ENCODE data around the gene RELT.

RELT gene

GRCh38 chr11:73348838-73349237 lies 27.4 kb upstream of the RELT start:
- DNase-seq = no peak

DNA sequence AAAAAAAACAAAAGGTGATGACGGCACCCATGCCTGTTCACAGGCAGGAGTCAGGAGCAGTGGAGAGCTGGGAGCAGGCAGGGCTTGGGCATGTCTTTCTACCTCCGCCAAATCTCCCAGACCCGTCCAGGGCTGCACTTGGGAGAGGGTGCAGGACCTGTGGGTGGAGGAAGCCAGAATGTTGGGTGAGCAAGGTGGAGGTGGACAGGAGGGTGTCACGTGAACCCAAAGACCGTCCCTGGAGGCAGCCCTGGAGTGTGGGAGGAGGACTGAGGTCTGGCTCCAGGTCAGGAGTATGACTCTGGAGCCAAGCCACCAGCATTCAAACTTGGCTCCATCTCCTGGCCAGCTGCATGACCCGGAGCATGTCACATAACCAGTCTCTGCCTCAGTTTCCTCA lies 26.6 kb upstream of the RELT start:
- DNase-seq = no peak

DNA sequence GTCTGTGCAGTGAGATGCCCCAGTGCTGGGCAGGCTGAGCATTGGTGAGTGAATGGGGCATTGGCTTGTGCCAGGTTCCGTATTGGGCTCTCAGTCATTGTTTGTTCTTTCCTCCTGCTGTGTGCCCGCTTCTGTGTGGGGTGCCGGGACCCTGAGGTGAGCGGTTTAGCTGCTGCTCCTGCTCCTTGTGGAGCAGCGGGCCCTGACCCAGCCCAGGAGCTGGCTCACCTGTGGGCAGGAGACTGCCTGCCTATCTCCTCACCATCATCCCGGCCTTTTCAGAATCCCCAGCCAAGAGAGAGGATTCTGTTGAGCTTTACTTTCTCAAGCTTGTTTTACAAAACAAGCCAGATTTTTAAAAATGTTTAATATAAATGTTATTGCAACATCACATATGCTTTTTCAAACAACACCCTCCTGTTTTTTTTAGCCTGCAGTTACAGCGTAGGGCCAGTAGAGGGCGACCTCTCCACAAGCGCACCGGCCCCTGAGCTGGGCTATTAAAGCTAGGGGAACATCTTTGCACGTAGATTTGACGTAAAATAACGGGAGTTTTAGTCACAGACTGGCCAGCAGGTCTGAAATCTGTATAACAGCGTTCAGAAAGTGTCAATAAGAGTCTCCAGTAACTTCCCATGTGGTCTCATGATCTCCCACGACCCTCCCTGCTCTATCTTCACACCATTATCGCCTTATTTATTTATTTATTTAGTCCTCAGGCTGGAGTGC lies 25.1 kb upstream of the RELT start:
- peak; percentile 44 for DNase-seq

DNA sequence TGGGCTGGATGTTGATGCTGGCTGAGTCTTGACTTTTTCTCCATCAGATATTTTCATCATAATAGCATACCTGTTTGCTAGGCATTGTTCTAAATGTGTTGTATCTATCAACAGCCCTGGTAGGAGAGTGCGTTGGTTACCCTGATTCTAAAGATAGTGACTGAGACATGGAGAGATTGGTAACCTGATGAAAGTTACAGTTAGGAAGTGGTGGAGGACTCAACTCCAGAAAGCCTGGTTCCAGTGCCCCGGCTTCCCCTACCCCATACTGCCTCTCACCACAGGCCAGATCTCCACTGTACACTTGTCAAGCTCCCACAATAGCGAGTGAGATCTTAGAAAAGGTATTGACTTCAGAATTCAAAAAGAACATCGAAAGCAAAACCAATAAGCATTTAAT lies 22.8 kb upstream of the RELT start:
- no peak for DNase-seq

DNA sequence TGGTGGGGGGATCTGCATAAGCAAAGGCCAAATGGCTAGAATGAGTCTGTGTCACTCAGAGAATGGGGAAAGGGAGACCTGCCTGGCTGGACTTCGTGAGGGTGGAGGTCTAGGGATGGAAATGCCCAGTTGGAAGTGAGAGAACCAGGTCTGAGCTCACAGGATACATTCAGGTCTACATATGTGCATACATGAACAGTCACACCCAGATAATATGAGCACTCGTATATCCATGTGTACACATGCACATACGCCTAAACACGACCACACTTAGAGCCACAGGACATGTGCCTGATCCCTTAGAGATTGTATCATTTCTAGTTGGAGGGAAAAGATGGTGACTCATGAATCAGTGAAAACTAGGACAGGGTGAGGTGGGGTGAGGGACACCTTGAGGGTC lies 21.1 kb upstream of the RELT start:
- DNase-seq = no peak

GRCh38 chr11:73356979-73357860 lies 19.0 kb upstream of the RELT start:
- DNase-seq = no peak

DNA sequence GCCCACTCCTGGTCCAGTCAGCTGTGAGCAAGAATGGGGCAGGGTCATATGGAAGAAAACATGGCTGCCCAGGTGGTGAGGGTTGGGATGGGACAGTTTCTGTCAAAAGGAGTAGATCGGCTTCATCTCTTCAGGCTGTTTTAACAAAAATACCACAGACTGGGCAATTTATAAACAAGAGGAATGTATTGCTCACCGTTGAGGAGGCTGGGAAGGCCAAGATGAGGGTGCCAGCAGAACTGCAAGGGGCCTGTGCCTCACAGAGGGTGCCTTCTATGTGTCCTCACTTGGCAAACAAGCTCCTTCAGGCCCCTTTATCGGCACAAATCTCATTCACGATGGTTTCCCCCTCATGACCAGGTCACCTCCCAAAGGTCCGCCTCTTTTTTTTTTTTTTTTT lies 18.1 kb upstream of the RELT start:
- no peak for DNase-seq

DNA sequence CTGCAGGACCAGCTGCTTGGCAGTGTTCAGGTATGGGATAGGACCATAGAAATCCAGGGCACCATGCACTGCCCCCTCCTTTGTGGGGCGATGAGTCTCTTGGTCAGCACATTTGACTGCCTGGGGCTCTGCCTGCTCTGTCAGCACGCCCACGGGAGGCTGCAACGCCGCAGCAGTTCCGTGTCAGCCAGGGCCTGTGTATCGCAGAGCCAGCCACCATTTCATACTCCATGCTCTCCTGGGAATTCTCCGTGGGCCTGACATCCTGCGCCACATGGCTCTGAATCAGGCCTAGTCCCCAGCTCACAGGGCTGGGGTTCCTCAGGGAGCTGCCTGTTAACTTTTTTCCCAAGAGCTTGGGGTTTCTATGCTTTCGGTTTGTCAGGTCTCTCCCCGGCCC lies 16.9 kb upstream of the RELT start:
- no peak for DNase-seq

GRCh38 chr11:73359930-73360742 lies 16.1 kb upstream of the RELT start:
- peak; percentile 20 for DNase-seq

DNA sequence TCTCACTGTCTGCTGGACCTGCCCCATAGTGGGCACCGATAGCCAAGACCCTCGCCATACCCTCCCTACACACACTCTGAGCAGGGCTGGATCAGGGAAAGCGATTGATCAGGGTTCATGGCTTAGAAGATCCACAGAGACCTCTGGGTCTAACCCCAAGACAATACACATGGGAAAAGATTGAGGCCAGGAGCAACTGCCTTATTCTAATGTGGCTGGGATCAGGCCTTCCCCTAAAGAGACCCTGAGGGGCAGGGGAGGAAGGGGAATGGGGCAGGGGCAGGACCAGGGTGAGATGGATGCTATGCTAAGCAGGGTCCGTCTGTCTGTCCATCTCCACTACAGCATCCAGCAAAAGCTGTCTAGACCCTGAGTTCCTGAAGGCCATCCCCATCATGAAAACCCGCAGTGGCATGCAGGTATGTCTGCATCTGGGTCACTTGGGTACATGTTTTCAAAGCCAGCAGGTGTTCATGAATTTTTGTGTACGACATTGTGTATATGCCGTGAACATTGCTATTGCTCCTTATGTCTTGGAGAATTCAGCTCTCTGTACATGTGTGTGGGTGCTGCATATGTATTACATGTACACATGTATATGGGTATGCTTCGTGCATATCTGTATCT lies 15.3 kb upstream of the RELT start:
- DNase-seq = no peak

- no peak for DNase-seq
Measured at GRCh38 chr11:73361953-73362776, 14.0 kb upstream of the RELT start.

GRCh38 chr11:73363147-73363546 lies 13.1 kb upstream of the RELT start:
- DNase-seq = no peak

DNA sequence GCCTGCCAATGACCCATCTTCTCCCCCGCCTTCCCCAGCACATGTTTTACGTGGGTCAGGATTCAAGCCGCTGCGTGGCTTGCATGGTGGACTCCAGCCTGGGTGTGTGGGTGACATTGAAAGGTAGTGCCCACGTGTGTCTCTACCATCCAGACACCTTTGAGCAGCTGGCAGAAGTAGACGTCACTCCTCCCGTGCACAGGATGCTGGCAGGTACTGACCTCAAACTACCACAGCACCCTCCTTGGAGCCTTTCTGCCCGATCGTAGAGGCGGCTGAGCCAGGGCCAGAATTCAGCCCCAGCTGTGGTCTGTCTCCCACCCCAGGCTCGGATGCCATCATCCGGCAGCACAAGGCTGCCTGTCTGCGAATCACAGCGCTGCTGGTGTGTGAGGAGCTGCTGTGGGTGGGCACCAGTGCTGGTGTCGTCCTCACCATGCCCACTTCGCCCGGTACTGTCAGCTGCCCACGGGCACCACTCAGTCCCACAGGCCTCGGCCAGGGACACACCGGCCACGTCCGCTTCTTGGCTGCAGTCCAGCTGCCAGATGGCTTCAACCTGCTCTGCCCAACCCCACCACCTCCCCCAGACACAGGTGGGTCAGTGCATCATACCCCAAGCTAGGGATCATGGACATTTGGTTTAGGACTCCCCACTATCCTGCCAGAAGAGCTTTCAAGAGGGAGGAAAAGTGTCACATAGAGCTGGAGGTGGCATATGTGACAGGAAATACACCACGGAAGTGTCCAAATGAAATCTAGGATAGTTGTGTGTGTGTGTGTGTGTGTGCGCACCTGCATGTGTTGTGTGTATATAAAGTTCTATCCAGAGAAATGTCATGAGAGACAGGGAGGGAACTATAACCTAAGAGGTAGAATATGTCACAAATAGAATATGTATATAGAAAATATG lies 10.6 kb upstream of the RELT start:
- no peak for DNase-seq

DNA sequence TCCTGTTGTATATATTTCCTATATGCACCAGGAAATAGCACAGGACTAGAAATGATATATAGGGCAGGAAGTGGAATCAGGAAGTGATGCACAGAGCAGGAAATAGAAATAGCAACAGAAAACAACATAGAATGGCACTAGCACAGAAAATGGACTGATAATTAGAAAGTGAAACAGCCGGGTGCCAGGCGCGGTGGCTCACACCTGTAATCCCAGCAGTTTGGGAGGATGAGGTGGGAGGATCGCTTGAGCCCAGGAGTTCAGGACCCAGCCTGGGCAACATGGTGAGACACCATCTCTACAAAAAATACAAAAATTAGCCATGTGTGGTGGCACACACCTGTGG lies 10.0 kb upstream of the RELT start:
- no peak for DNase-seq

DNA sequence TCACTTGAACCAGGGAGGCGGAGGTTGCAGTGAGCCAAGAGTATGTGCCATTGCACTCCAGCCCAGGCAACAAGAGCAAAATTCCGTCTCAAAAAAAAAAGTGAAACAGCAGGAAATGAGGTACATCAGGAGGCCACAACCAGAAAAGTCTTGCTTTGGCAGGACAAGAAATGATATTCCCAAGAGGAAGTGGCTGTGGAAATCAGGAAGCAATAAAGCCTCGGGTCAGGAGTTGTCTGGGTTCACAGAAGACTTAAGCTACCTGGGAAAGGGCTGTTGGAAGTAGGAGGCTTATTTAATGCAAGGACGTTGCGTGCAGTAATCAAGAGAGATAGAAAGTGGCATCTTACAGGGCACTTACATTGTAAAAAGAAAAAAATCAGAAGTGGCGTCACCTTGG lies 9.2 kb upstream of the RELT start:
- DNase-seq = no peak

DNA sequence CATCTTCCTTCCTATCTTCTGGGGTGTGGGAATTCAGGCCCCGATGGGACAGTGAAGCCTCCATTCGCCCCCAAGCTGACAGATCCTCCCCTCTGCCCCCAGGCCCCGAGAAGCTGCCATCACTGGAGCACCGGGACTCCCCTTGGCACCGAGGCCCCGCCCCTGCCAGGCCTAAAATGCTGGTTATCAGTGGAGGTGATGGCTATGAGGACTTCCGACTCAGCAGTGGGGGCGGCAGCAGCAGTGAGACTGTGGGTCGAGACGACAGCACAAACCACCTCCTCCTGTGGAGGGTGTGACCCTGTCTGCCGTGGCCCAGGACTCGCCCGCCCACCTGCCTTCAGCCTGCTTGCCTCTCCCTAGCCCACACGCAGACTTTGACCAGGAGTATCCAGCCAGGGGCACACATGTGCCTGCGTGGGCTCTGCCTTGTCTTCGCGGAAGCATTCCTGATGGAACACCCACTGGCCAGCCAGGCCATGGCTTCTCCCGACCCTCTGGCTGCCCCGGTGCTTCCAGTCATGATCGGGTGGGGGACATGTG lies 8.6 kb upstream of the RELT start:
- DNase-seq = no peak

- DNase-seq = no peak
Measured at GRCh38 chr11:73372375-73372993, 3.7 kb upstream of the RELT start.

- DNase-seq = no peak
Measured at GRCh38 chr11:73374151-73374550, 2.0 kb upstream of the RELT start.

DNA sequence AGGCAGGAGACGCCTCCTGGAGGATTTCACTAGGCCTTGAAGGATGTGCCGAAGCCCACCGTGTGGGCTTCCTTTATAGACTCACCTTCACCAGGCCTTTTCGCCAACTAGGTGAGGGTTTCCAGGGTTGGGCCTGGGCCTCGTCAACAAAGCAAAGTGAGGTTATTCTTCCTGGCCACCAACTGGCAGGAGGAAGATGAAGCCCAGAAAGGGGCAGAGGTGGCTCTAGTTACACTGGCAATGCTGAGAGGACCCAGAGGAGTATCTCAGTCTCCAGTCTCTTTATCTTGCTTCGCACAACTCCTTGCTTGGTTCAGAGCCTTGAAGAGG lies 404 bp upstream of the RELT start:
- DNase-seq = no peak

GRCh38 chr11:73376803-73377629 lies 817 bp downstream of the RELT start:
- DNase-seq = no peak
